NCI-H2107 (cell line): ENCODE results near the gene PRB4.
"Not testable (repeated sequence)": the region's sequence is repeated elsewhere in the genome, so short reads cannot be mapped to it uniquely, and the experiment has no call there.

Experiments used
- DNase-seq: peaks from one replicate; lab custom pipeline; 2025; lab: John Stamatoyannopoulos, UW

Gene PRB4

GRCh38 chr12:11310336-11310735 lies at the start of gene PRB4:
Gene PRB4, minus strand, starts transcription at chr12:11310436. Its CDS starts 38 bp downstream, at chr12:11310398.
- DNase-seq, result no peak

- not testable (repeated sequence) for DNase-seq
These were observed 41.5 kb upstream of the PRB4 start for GRCh38 chr12:11351736-11352135.

- DNase-seq, result no peak
These were observed 38.2 kb upstream of the PRB4 start for GRCh38 chr12:11348439-11348838.

GRCh38 chr12:11347810-11348209 lies 37.6 kb upstream of the PRB4 start:
- DNase-seq, result no peak

- no peak for DNase-seq
These were observed 34.3 kb upstream of the PRB4 start for GRCh38 chr12:11344500-11344899.

GRCh38 chr12:11324426-11324825 lies 14.2 kb upstream of the PRB4 start:
- DNase-seq, result no peak

GRCh38 chr12:11321980-11322379 lies 11.7 kb upstream of the PRB4 start:
- DNase-seq, result no peak

- DNase-seq, result no peak
These were observed 3.1 kb downstream of the PRB4 start for GRCh38 chr12:11307143-11307542.

GRCh38 chr12:11273449-11273848 lies 36.8 kb downstream of the PRB4 start:
- no peak for DNase-seq

- no peak for DNase-seq
These were observed 40.6 kb downstream of the PRB4 start, which contains the start of gene PRB3 for GRCh38 chr12:11269607-11270006. Gene PRB3, minus strand, starts transcription at chr12:11269707. Its CDS starts 38 bp downstream, at chr12:11269669.

GRCh38 chr12:11264501-11264900 lies 45.7 kb downstream of the PRB4 start:
- no peak for DNase-seq
